Measurements from ENCODE around the gene TAMALIN.

TAMALIN gene

DNA sequence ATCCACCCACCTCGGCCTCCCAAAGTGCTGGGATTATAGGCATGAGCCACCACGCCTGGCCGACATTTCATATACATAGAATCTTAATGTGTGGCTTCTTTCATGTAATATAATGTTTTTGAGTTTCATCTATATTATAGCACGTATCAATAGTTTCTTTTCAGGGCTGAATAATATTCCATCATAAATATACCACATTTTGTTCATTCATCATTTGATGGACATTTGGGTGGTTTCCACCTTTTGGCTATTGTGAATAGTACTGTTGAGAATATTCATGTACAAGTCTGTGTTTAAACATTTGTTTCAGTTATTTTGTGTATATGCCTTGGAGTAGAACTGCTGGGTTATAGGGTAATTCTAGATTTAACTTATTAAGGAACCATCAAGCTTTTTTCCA is 43.3 kb upstream of the TAMALIN start:
- Histone ChIP-seq H2AK5ac (ENCODE audit: low read length) (no peak overlapping the region), H3K79me2 (ENCODE audit: control insufficient read depth, insufficient read depth, low read length, poor library complexity) (no peaks in the 10 kb centered on the region), H4K12ac (ENCODE audit: low read depth, low read length) (no peak overlapping the region), H3K23ac (ENCODE audit: low read length) (no peak overlapping the region), H3K4me1 (ENCODE audit: control insufficient read depth in 1 of 2, insufficient read depth in 2 of 2, low read length in 2 of 2) (peaks cover 0 to 2% of the 10 kb centered on the region in 2 experiments), H2BK12ac (ENCODE audit: low read length) (no peak overlapping the region), H3K4ac (ENCODE audit: low read depth, low read length) (no peak overlapping the region), H3K27ac (ENCODE audit: low read depth, low read length) (no peak overlapping the region), H3K9ac (ENCODE audit: low read length) (no peak overlapping the region), H4K8ac (ENCODE audit: low read depth, low read length) (no peak overlapping the region), H3K79me1 (ENCODE audit: low read length) (no peaks in the 10 kb centered on the region), H3K14ac (ENCODE audit: low read length) (no peak overlapping the region), H3K27me3 (ENCODE audit: insufficient read depth, low read length) (no peaks in the 10 kb centered on the region), H3K9me3 (ENCODE audit: insufficient read depth, low read depth, low read length) (no peaks in the 10 kb centered on the region), H2BK5ac (ENCODE audit: low read depth, low read length, poor library complexity) (no peak overlapping the region), H3K36me3 (ENCODE audit: control insufficient read depth in 1 of 2, insufficient read depth in 2 of 2, low read length in 2 of 2) (no peaks in the 10 kb centered on the region), H3K4me3 (ENCODE audit: low read depth, low read length) (no peak overlapping the region), H3K4me2 (ENCODE audit: low read length) (no peak overlapping the region), H3K18ac (ENCODE audit: low read length) (no peak overlapping the region), H4K91ac (ENCODE audit: low read depth, low read length) (no peak overlapping the region), H2BK120ac (ENCODE audit: insufficient read depth, low read length, poor library complexity) (no peak overlapping the region), H2AFZ (ENCODE audit: insufficient read depth, low read length, poor library complexity) (no peak overlapping the region)
- WGBS (ENCODE audit: extremely low coverage, insufficient coverage, insufficient read length): no CpG with 5 or more reads among the region's 4 CpGs
- DNase-seq: no peak

DNA sequence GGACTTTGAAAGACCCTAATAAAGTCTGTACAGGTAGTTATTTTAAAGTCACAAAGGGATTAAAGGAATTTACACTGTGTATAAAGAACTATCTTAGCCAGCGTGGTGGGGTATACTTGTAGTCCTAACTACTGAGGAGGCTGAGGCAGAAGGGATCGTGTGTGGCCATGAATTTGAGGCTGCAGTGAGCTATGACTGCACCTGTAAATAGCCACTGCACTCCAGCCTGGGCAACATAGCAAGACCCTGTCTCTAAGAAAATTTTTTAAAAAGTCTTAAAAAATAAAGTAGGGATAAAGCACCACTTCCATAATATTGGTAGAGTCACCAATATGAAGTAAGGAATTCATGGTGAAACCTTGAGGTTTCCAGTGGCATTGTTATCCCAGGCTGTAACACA is 37.1 kb upstream of the TAMALIN start:
- H3K4me3 ChIP-seq (ENCODE audit: low read depth, low read length): no peak overlapping the region
- H3K9ac ChIP-seq (ENCODE audit: low read length): no peak overlapping the region
- H4K91ac ChIP-seq (ENCODE audit: low read depth, low read length): no peak overlapping the region
- H3K4ac ChIP-seq (ENCODE audit: low read depth, low read length): no peak overlapping the region
- H3K27me3 ChIP-seq (ENCODE audit: insufficient read depth, low read length): no peaks in the 10 kb centered on the region
- H3K27ac ChIP-seq (ENCODE audit: low read depth, low read length): no peak overlapping the region
- no peaks in the 10 kb centered on the region for H3K79me1 ChIP-seq (ENCODE audit: low read length)
- no peak overlapping the region for H4K8ac ChIP-seq (ENCODE audit: low read depth, low read length)
- H3K9me3 ChIP-seq (ENCODE audit: insufficient read depth, low read depth, low read length): no peaks in the 10 kb centered on the region
- H2AFZ ChIP-seq (ENCODE audit: insufficient read depth, low read length, poor library complexity): no peak overlapping the region
- H4K12ac ChIP-seq (ENCODE audit: low read depth, low read length): no peak overlapping the region
- no peak overlapping the region for H3K4me2 ChIP-seq (ENCODE audit: low read length)
- no peak overlapping the region for H2BK5ac ChIP-seq (ENCODE audit: low read depth, low read length, poor library complexity)
- peaks cover 0 to 2% of the 10 kb centered on the region in 2 experiments for H3K4me1 ChIP-seq (ENCODE audit: control insufficient read depth in 1 of 2, insufficient read depth in 2 of 2, low read length in 2 of 2)
- WGBS (ENCODE audit: extremely low coverage, insufficient coverage, insufficient read length): no CpG with 5 or more reads among the region's 2 CpGs
- H3K14ac ChIP-seq (ENCODE audit: low read length): no peak overlapping the region
- H3K79me2 ChIP-seq (ENCODE audit: control insufficient read depth, insufficient read depth, low read length, poor library complexity): no peaks in the 10 kb centered on the region
- DNase-seq: no peak
- H2BK120ac ChIP-seq (ENCODE audit: insufficient read depth, low read length, poor library complexity): no peak overlapping the region
- no peak overlapping the region for H3K18ac ChIP-seq (ENCODE audit: low read length)
- H2BK12ac ChIP-seq (ENCODE audit: low read length): no peak overlapping the region
- H3K36me3 ChIP-seq (ENCODE audit: control insufficient read depth in 1 of 2, insufficient read depth in 2 of 2, low read length in 2 of 2): no peaks in the 10 kb centered on the region
- H3K23ac ChIP-seq (ENCODE audit: low read length): no peak overlapping the region
- H2AK5ac ChIP-seq (ENCODE audit: low read length): no peak overlapping the region

DNA sequence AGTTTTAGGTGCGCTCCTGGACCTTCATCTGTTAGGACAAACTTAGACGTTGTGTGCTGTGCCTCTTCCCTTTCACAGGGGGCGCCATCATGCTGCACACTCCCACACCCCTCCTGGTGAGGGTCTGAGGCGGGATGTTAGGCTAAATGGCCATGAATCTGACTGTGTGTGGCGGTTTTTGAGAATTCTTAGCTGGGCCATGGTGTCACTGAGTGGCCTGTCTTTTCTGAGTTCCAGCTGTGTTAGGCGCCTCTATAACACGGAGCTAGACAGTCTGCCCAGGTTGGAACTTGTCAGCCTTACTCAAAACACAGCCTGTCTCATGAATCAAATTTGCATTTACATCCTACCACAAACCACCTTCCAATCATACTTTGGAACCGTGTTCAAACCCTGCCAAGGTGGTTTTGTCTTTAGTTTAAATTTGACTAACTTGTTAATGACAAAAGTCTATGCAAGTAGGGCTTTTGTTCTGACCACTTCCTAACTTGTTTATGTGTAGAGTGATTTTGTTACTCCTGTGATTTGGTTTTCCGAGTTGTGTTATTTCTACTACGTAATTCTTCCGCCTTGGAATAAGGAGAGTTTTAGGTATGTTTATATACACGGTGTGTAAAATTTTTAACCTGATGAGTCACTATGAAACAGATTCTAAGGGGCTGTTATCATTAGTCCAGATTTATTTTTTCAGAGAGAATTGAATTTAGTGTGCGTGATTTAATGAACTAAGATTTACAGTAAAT is 35.7 kb upstream of the TAMALIN start:
- Histone ChIP-seq H3K9me3 (ENCODE audit: insufficient read depth, low read depth, low read length) (peaks cover 1% of the 10 kb centered on the region), H3K9ac (ENCODE audit: low read length) (no peak overlapping the region), H2BK120ac (ENCODE audit: insufficient read depth, low read length, poor library complexity) (no peak overlapping the region), H3K23ac (ENCODE audit: low read length) (no peak overlapping the region), H3K4me2 (ENCODE audit: low read length) (no peak overlapping the region), H4K8ac (ENCODE audit: low read depth, low read length) (no peak overlapping the region), H3K79me1 (ENCODE audit: low read length) (no peaks in the 10 kb centered on the region), H2AFZ (ENCODE audit: insufficient read depth, low read length, poor library complexity) (no peak overlapping the region), H3K14ac (ENCODE audit: low read length) (no peak overlapping the region), H4K12ac (ENCODE audit: low read depth, low read length) (no peak overlapping the region), H4K91ac (ENCODE audit: low read depth, low read length) (no peak overlapping the region), H3K27me3 (ENCODE audit: insufficient read depth, low read length) (no peaks in the 10 kb centered on the region), H3K79me2 (ENCODE audit: control insufficient read depth, insufficient read depth, low read length, poor library complexity) (no peaks in the 10 kb centered on the region), H3K27ac (ENCODE audit: low read depth, low read length) (no peak overlapping the region), H2BK12ac (ENCODE audit: low read length) (no peak overlapping the region), H3K4me3 (ENCODE audit: low read depth, low read length) (no peak overlapping the region), H3K4ac (ENCODE audit: low read depth, low read length) (no peak overlapping the region), H3K36me3 (ENCODE audit: control insufficient read depth in 1 of 2, insufficient read depth in 2 of 2, low read length in 2 of 2) (no peaks in the 10 kb centered on the region), H3K4me1 (ENCODE audit: control insufficient read depth in 1 of 2, insufficient read depth in 2 of 2, low read length in 2 of 2) (peaks cover 0 to 2% of the 10 kb centered on the region in 2 experiments), H2BK5ac (ENCODE audit: low read depth, low read length, poor library complexity) (no peak overlapping the region), H2AK5ac (ENCODE audit: low read length) (no peak overlapping the region), H3K18ac (ENCODE audit: low read length) (no peak overlapping the region)
- no CpG with 5 or more reads among the region's 13 CpGs for WGBS (ENCODE audit: extremely low coverage, insufficient coverage, insufficient read length)
- DNase-seq: peak in 1 of 2 donors; percentile 25

DNA sequence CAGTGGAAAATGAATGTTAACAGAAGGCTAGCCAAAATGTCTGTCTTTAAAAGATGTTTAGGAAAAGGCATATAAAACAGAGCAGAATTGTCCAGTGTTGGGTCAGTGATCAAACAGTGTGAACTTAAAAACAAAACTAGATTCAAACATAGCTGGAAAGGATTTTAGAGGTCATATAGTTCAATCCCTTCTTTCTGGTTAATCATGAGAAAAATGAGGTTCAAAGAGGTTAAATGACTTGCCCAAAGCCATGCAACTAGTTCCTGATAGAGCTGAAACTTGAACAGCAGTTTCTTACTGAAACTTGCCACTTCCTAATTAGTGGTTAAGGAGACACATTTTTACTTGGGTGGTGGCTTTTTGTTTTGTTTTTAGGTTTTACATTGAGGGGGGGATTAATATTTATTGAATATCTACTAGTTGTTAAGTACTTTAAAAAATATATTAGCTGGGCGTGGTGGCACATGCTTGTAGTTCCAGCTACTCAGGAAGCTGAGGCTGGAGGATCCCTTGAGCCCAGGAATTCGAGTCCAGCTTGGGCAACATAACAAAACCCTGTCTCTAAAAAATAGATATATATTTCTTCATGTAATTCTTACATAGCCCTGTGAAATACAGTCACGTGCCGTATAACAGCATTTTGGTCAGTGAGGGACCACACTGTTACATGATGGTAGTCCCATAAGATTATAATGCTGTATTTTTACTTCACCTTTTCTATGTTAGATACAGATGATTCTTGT is 34.9 kb upstream of the TAMALIN start:
- Histone ChIP-seq H3K4me2 (ENCODE audit: low read length) (no peak overlapping the region), H3K4me1 (ENCODE audit: control insufficient read depth in 1 of 2, insufficient read depth in 2 of 2, low read length in 2 of 2) (peaks cover 0 to 2% of the 10 kb centered on the region in 2 experiments), H3K9ac (ENCODE audit: low read length) (no peak overlapping the region), H3K18ac (ENCODE audit: low read length) (no peak overlapping the region), H2BK5ac (ENCODE audit: low read depth, low read length, poor library complexity) (no peak overlapping the region), H3K79me1 (ENCODE audit: low read length) (no peaks in the 10 kb centered on the region), H3K36me3 (ENCODE audit: control insufficient read depth in 1 of 2, insufficient read depth in 2 of 2, low read length in 2 of 2) (peaks cover 0 to 6% of the 10 kb centered on the region in 2 experiments), H3K23ac (ENCODE audit: low read length) (no peak overlapping the region), H3K27me3 (ENCODE audit: insufficient read depth, low read length) (no peaks in the 10 kb centered on the region), H3K14ac (ENCODE audit: low read length) (no peak overlapping the region), H3K27ac (ENCODE audit: low read depth, low read length) (no peak overlapping the region), H3K79me2 (ENCODE audit: control insufficient read depth, insufficient read depth, low read length, poor library complexity) (no peaks in the 10 kb centered on the region), H2AFZ (ENCODE audit: insufficient read depth, low read length, poor library complexity) (no peak overlapping the region), H4K91ac (ENCODE audit: low read depth, low read length) (no peak overlapping the region), H3K4ac (ENCODE audit: low read depth, low read length) (no peak overlapping the region), H2BK12ac (ENCODE audit: low read length) (no peak overlapping the region), H3K9me3 (ENCODE audit: insufficient read depth, low read depth, low read length) (peaks cover 1% of the 10 kb centered on the region), H4K8ac (ENCODE audit: low read depth, low read length) (no peak overlapping the region), H2AK5ac (ENCODE audit: low read length) (no peak overlapping the region), H2BK120ac (ENCODE audit: insufficient read depth, low read length, poor library complexity) (no peak overlapping the region), H3K4me3 (ENCODE audit: low read depth, low read length) (no peak overlapping the region), H4K12ac (ENCODE audit: low read depth, low read length) (no peak overlapping the region)
- WGBS (ENCODE audit: extremely low coverage, insufficient coverage, insufficient read length): no CpG with 5 or more reads among the region's 4 CpGs
- DNase-seq: peak; percentile 25 to 44
